Smooth muscle cell (in vitro differentiated cells): Measurements from ENCODE around the gene WDR5B. TPM values are rescaled to one million over a fixed set of nuclear protein-coding genes. Genes with fewer than 3 reads are reported as not detected.

ENCODE experiments used
- DNase-seq: peaks from one replicate; lab custom pipeline; 2025; ENCODE audit not compliant: unreplicated experiment; lab: John Stamatoyannopoulos, UW
- H2AFZ ChIP-seq: fragments of 200-600 bp; sonication (generic); 2 replicates; pipeline ENCODE4 v1.6.0; 2016; ENCODE audit warnings: antibody characterized with exemption, low read depth, mild to moderate bottlenecking
- H3F3A ChIP-seq: fragments of 200-600 bp; sonication (generic); 2 replicates; pipeline ENCODE4 v1.6.0; 2017; ENCODE audit warnings: antibody characterized with exemption, low read depth
- H3K27ac ChIP-seq: fragments of 200-600 bp; sonication (generic); 2 replicates; pipeline ENCODE4 v1.5.1; 2016; ENCODE audit warnings: low read depth, mild to moderate bottlenecking
- H3K27me3 ChIP-seq: fragments of 200-600 bp; sonication (generic); 2 replicates; pipeline ENCODE4 v1.6.1; 2016; ENCODE audit warnings: low read depth, mild to moderate bottlenecking
- H3K36me3 ChIP-seq: fragments of 200-600 bp; sonication (generic); 2 replicates; pipeline ENCODE4 v1.5.1; 2016; ENCODE audit warnings: low read depth
- H3K4me1 ChIP-seq: fragments of 200-600 bp; sonication (generic); 2 replicates; pipeline ENCODE4 v1.5.1; 2016; ENCODE audit warnings: low read depth
- H3K4me2 ChIP-seq: fragments of 200-600 bp; sonication (generic); 2 replicates; pipeline ENCODE4 v1.6.0; 2016; ENCODE audit warnings: mild to moderate bottlenecking
- H3K4me3 ChIP-seq: fragments of 200-600 bp; sonication (generic); 2 replicates; pipeline ENCODE4 v1.5.1; 2016; ENCODE audit warnings: mild to moderate bottlenecking
- H3K79me2 ChIP-seq: fragments of 200-600 bp; sonication (generic); 2 replicates; pipeline ENCODE4 v1.6.0; 2016; ENCODE audit warnings: low read depth, mild to moderate bottlenecking
- H3K9ac ChIP-seq: fragments of 200-600 bp; sonication (generic); 2 replicates; pipeline ENCODE4 v1.6.0; 2016; ENCODE audit warnings: low read depth
- H3K9me3 ChIP-seq: fragments of 200-600 bp; sonication (generic); replicated peaks from 2 replicates; pipeline ENCODE4 v1.5.1; 2016; ENCODE audit warnings: low read depth
- H4K20me1 ChIP-seq: fragments of 200-600 bp; sonication (generic); 2 replicates; pipeline ENCODE4 v1.6.0; 2016; ENCODE audit warnings: low read depth
- WGBS: methylation state at CpG from one replicate; pipeline ENCODE4 v1.1.7; 2016; ENCODE audit warnings: low lambda C conversion rate; 5-methylcytosine and 5-hydroxymethylcytosine counted together
- polyA plus RNA-seq: library from polyadenylated mRNA; unstranded; fragments of >200 nt; fragmentation: Nextera tagmentation; extraction: Ambion mirVana; gene quantifications from 2 replicates; pipeline ENCODE4 v1.2.1, GENCODE V29; 2016
- total RNA-seq: library from RNA; depleted of rRNA; stranded (reverse); fragments of >200 nt; gene quantifications from 2 replicates; pipeline ENCODE4 v1.2.3, GENCODE V29; 2014
- TF ChIP-seq, protein P1 (sequence below): fragments of 200-600 bp; sonication (generic); IDR thresholded peaks from 2 replicates; pipeline ENCODE4 v1.5.1; 2017; ENCODE audit warnings: borderline replicate concordance, mild to moderate bottlenecking, antibody characterized with exemption; ENCODE audit not compliant: insufficient read depth, poor library complexity, severe bottlenecking

WDR5B gene
- total and polyA plus RNA-seq, 2 experiments from 2014 or later = 1.6 to 5.2 TPM

DNA sequence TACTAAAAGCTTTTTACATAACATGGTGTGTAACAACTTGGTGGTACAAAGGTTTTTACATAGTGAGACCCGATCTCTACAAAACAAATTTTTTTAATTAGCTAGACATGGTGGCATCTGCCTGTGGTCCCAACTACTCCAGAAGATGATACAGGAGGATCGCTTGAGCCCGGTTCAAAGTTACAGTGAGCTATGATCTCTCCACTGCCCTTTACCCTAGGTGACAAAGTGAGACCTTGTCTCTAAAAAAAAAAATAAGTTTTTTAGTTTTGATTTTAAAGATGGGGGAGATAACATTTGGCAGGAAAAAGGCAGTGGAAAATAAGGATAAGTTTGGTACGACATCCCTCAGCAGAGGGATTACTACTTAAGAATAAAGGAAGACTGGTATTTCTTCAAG is 26.0 kb downstream of the WDR5B start:
- H3K9ac ChIP-seq = no peak overlapping the region
- peaks cover 49% of the 10 kb centered on the region for H4K20me1 ChIP-seq
- peaks cover 43% of the 10 kb centered on the region for H3K79me2 ChIP-seq
- no peak overlapping the region for H3K4me2 ChIP-seq
- H3F3A ChIP-seq = peaks cover 24% of the 10 kb centered on the region
- H3K27me3 ChIP-seq = no peaks in the 10 kb centered on the region
- TF ChIP-seq, protein P1, sequence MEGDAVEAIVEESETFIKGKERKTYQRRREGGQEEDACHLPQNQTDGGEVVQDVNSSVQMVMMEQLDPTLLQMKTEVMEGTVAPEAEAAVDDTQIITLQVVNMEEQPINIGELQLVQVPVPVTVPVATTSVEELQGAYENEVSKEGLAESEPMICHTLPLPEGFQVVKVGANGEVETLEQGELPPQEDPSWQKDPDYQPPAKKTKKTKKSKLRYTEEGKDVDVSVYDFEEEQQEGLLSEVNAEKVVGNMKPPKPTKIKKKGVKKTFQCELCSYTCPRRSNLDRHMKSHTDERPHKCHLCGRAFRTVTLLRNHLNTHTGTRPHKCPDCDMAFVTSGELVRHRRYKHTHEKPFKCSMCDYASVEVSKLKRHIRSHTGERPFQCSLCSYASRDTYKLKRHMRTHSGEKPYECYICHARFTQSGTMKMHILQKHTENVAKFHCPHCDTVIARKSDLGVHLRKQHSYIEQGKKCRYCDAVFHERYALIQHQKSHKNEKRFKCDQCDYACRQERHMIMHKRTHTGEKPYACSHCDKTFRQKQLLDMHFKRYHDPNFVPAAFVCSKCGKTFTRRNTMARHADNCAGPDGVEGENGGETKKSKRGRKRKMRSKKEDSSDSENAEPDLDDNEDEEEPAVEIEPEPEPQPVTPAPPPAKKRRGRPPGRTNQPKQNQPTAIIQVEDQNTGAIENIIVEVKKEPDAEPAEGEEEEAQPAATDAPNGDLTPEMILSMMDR = no peak
- no peak overlapping the region for H2AFZ ChIP-seq
- no peaks in the 10 kb centered on the region for H3K36me3 ChIP-seq
- no peaks in the 10 kb centered on the region for H3K9me3 ChIP-seq
- no peak overlapping the region for H3K27ac ChIP-seq
- H3K4me3 ChIP-seq = no peak overlapping the region
- peaks cover 18% of the 10 kb centered on the region for H3K4me1 ChIP-seq
- no peak for DNase-seq
- WGBS = 87% methylated on average over 4 of the region's 4 CpGs

DNA sequence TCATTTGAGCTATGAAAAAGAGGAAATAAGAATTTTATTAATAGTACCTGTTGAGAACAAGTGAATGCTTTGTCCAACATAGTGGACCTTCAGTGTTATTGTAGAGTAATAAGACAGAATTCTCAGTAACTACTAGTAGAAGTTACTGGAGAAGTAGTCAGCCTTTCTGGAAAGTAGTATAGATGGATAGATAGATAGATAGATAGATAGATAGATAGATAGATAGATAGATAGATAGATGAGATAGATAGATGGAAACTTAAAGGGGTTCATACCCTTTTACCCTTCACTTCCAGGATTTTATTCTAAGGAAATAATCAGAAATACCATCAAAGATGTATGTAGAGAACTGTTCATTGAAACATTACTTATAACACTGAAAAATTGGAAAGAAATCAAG is 26.7 kb downstream of the WDR5B start:
- Histone ChIP-seq H3K9me3 (no peaks in the 10 kb centered on the region), H3K4me1 (peaks cover 20% of the 10 kb centered on the region), H3K27ac (no peak overlapping the region), H3K9ac (no peak overlapping the region), H2AFZ (no peak overlapping the region), H3K79me2 (peaks cover 48% of the 10 kb centered on the region), H3F3A (peaks cover 22% of the 10 kb centered on the region), H3K27me3 (no peaks in the 10 kb centered on the region), H3K4me2 (no peak overlapping the region), H4K20me1 (peaks cover 49% of the 10 kb centered on the region), H3K4me3 (no peak overlapping the region), H3K36me3 (no peaks in the 10 kb centered on the region)
- TF ChIP-seq, protein P1 = no peak
- DNase-seq = no peak

DNA sequence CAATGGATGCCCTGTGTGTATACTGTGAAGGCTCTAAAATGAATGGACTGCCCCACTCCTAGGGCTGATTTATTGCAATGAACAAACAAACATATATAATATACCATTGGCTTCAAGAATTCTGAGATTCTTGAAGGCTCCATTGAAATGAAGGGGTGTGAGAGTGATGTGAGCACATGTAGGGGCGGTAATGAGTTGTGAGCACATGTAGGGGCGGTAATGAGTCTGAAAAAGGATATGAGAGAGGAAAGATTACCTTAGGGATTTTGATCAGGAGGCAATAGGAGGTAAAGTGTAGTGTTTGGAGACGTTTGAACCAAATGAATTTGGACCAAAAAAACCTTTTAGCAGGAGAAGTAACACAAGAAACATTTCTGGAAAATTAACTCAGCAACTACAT is 28.2 kb downstream of the WDR5B start:
- 86% methylated on average over 3 of the region's 3 CpGs for WGBS

More for the DNA sequence above, 28.2 kb downstream of the WDR5B start:
- peaks cover 49% of the 10 kb centered on the region for H4K20me1 ChIP-seq
- H3K9ac ChIP-seq = no peak overlapping the region
- no peaks in the 10 kb centered on the region for H3K9me3 ChIP-seq
- no peak overlapping the region for H3K4me2 ChIP-seq
- H3K36me3 ChIP-seq = no peaks in the 10 kb centered on the region
- no peak for DNase-seq
- peaks cover 10% of the 10 kb centered on the region for H3F3A ChIP-seq
- no peak overlapping the region for H3K4me3 ChIP-seq
- H3K79me2 ChIP-seq = peaks cover 50% of the 10 kb centered on the region
- H3K27ac ChIP-seq = no peak overlapping the region
- H2AFZ ChIP-seq = no peak overlapping the region
- peaks cover 12% of the 10 kb centered on the region for H3K4me1 ChIP-seq
- no peaks in the 10 kb centered on the region for H3K27me3 ChIP-seq
- TF ChIP-seq, protein P1 = no peak
